Measurements from ENCODE around the gene TTLL6. TPM values are rescaled to one million over a fixed set of nuclear protein-coding genes. Genes with fewer than 3 reads are reported as not detected.
A peak's percentile ranks its signal among the peaks of the same experiment; 100 is the strongest.

The TTLL6 gene
- total RNA-seq, 1 experiment from 2014 or later: 0.21 TPM

GRCh38 chr17:48725004-48725287 is 92.1 kb downstream of the TTLL6 start:
- BruUV-seq (replicated peaks): no TSS peak
- peaks cover 21% of the 10 kb centered on the region for H3K4me1 Mint-ChIP-seq (ENCODE audit: low read depth, unreplicated experiment)
- no peak overlapping the region for H3K4me3 Mint-ChIP-seq (ENCODE audit: low read depth, unreplicated experiment)

GRCh38 chr17:48724251-48725003 is 92.6 kb downstream of the TTLL6 start:
- Mint-ChIP-seq H3K27ac (ENCODE audit: unreplicated experiment) (no peak overlapping the region), H3K4me3 (ENCODE audit: low read depth, unreplicated experiment) (peak overlapping the region; percentile 34), H3K27me3 (ENCODE audit: unreplicated experiment) (peaks cover 45% of the 10 kb centered on the region), H3K36me3 (ENCODE audit: insufficient read depth, unreplicated experiment) (peaks cover 14% of the 10 kb centered on the region), H3K9me3 (ENCODE audit: low read depth, unreplicated experiment) (no peaks in the 10 kb centered on the region), H3K4me1 (ENCODE audit: low read depth, unreplicated experiment) (peaks cover 21% of the 10 kb centered on the region)
- peak; percentile 96 for DNase-seq
- intact Hi-C loops (cut with micrococcal nuclease; ENCODE audit: unreplicated experiment): loop anchor here (1.0 to 2.0 kb wide), 3 partner anchors 46 to 155 kb away; no protein-coding TSS in a partner anchor
- CTCF ChIA-PET: interaction anchor here (0.5 to 3.9 kb wide), 23 partner anchors 10 to 377 kb away, joined by 3 to 82 read pairs (median 6); partner anchors contain the start of genes ATP5MC1 and IGF2BP1
- BruUV-seq (replicated peaks): no TSS peak
- TF ChIP-seq CTCF (IDR thresholded peaks at IDR 0.05; ENCODE audit: unreplicated experiment): peak; percentile 94

More at GRCh38 chr17:48725004-48725287, 92.1 kb downstream of the TTLL6 start:
- TF ChIP-seq CTCF (IDR thresholded peaks at IDR 0.05; ENCODE audit: unreplicated experiment): no peak
- intact Hi-C loops (cut with micrococcal nuclease; ENCODE audit: unreplicated experiment): loop anchor here (2.0 kb wide), 1 partner anchor 46 kb away; no protein-coding TSS in a partner anchor
- H3K27me3 Mint-ChIP-seq (ENCODE audit: unreplicated experiment): peaks cover 50% of the 10 kb centered on the region
- no peak overlapping the region for H3K27ac Mint-ChIP-seq (ENCODE audit: unreplicated experiment)
- H3K36me3 Mint-ChIP-seq (ENCODE audit: insufficient read depth, unreplicated experiment): peaks cover 14% of the 10 kb centered on the region
- DNase-seq: no peak
- CTCF ChIA-PET: interaction anchor here (0.7 to 3.9 kb wide), 11 partner anchors 10 to 376 kb away, joined by 3 to 82 read pairs (median 11); no protein-coding TSS in a partner anchor
- no peaks in the 10 kb centered on the region for H3K9me3 Mint-ChIP-seq (ENCODE audit: low read depth, unreplicated experiment)

GRCh38 chr17:48723423-48724250 is 93.4 kb downstream of the TTLL6 start:
- intact Hi-C loops (cut with micrococcal nuclease; ENCODE audit: unreplicated experiment): loop anchor here (1.0 to 2.0 kb wide), 3 partner anchors 45 to 156 kb away; no protein-coding TSS in a partner anchor
- H3K9me3 Mint-ChIP-seq (ENCODE audit: low read depth, unreplicated experiment): no peaks in the 10 kb centered on the region
- H3K27me3 Mint-ChIP-seq (ENCODE audit: unreplicated experiment): peaks cover 37% of the 10 kb centered on the region
- CTCF ChIA-PET: interaction anchor here (0.5 to 3.9 kb wide), 22 partner anchors 11 to 378 kb away, joined by 3 to 82 read pairs (median 6); partner anchors contain the start of genes ATP5MC1 and IGF2BP1
- H3K4me3 Mint-ChIP-seq (ENCODE audit: low read depth, unreplicated experiment): peak overlapping the region; percentile 34
- BruUV-seq (replicated peaks): no TSS peak
- peaks cover 10% of the 10 kb centered on the region for H3K36me3 Mint-ChIP-seq (ENCODE audit: insufficient read depth, unreplicated experiment)
- peaks cover 14% of the 10 kb centered on the region for H3K4me1 Mint-ChIP-seq (ENCODE audit: low read depth, unreplicated experiment)
- no peak overlapping the region for H3K27ac Mint-ChIP-seq (ENCODE audit: unreplicated experiment)
- no peak for TF ChIP-seq CTCF (IDR thresholded peaks at IDR 0.05; ENCODE audit: unreplicated experiment)
- DNase-seq: peak; percentile 32

GRCh38 chr17:48722915-48723422 is 94.1 kb downstream of the TTLL6 start, which contains the start of gene PRAC2:
TSS of gene PRAC2 (plus strand) at chr17:48723185. CDS start at chr17:48724411, 1,226 bp downstream.
- Mint-ChIP-seq H3K4me3 (ENCODE audit: low read depth, unreplicated experiment) (peak within 1 kb of the TSS; percentile 34), H3K27ac (ENCODE audit: unreplicated experiment) (no peak within 1 kb of the TSS), H3K4me1 (ENCODE audit: low read depth, unreplicated experiment) (peaks cover 11% of the 10 kb centered on the region), H3K9me3 (ENCODE audit: low read depth, unreplicated experiment) (no peaks in the 10 kb centered on the region), H3K27me3 (ENCODE audit: unreplicated experiment) (peaks cover 31% of the 10 kb centered on the region), H3K36me3 (ENCODE audit: insufficient read depth, unreplicated experiment) (peaks cover 6% of the 10 kb centered on the region)
- no peak for TF ChIP-seq CTCF (IDR thresholded peaks at IDR 0.05; ENCODE audit: unreplicated experiment)
- intact Hi-C loops (cut with micrococcal nuclease; ENCODE audit: unreplicated experiment): no loop called here
- CTCF ChIA-PET: interaction anchor here (0.6 to 3.9 kb wide), 7 partner anchors 12 to 310 kb away, joined by 3 to 82 read pairs (median 11); no protein-coding TSS in a partner anchor
- BruUV-seq (replicated peaks): no TSS peak
- no peak for DNase-seq
